Measurements from ENCODE around the gene THTPA.

The THTPA gene

DNA sequence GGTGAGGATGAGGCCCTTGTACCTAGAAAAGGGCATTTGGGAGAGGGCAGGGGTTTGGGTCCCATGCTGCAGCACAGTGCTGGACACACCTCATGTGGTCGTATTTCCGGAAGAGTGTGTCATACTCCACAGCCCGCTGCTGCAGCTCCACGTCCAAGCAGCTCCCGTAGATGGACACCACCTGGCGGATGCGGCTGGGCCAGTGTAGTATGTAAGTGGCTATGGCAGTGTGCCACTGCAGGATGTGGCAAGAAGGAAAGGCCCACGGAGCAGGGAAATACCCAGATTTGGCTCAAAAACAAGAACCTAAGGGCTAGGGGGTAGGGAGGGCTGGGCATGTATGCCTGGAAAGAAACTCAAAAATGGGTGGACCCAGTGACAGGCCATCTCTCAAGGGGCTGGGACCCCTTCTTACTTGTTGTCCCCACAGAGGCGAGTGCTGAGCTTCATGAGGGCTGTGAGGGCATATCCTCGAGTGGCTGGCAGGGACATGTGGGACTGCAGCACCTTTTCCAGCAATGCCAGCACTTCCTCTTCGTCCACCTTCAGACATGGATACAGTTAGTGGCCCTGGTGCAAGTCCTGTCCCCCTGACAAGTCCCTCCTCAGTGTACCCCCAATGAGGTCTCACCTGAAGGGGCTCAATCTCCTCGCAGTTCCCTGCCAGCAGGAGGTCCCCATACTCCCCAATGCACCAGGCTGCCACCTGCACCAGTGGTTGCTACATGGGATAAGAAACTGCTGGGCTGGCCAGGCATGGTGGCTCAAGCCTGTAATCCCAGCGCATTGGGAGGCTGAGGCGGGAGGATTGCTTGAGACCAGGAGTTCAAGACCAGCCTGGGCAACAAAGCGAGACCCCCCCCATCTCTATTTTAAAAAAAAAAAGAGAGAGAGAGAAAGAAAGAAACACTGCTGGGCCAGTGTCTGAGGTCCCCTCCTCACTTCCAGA is 6.1 kb downstream of the THTPA start:
- TF ChIP-seq TAF1 (IDR thresholded peaks at IDR 0.05; ENCODE audit: borderline replicate concordance, insufficient read depth, low read length) (no peak), SIN3A (IDR thresholded peaks at IDR 0.05; ENCODE audit: borderline replicate concordance, insufficient read depth, low read length) (no peak), POLR2AphosphoS5 (IDR thresholded peaks at IDR 0.05; ENCODE audit: low read depth, low read length) (no peak), REST (IDR thresholded peaks at IDR 0.05; ENCODE audit: insufficient read depth in 1 of 2, low read depth in 2 of 2, low read length in 2 of 2) (no peak), FOXP2 (optimal IDR thresholded peaks at IDR 0.05; ENCODE audit: borderline replicate concordance, extremely low read depth, extremely low read length, insufficient read depth) (no peak)

GRCh38 chr14:23562822-23563472 is 6.9 kb downstream of the THTPA start:
- TF ChIP-seq SIN3A (IDR thresholded peaks at IDR 0.05; ENCODE audit: borderline replicate concordance, insufficient read depth, low read length) = no peak
- no peak for TF ChIP-seq FOXP2 (optimal IDR thresholded peaks at IDR 0.05; ENCODE audit: borderline replicate concordance, extremely low read depth, extremely low read length, insufficient read depth)
- TF ChIP-seq POLR2AphosphoS5 (IDR thresholded peaks at IDR 0.05; ENCODE audit: low read depth, low read length) = no peak
- TF ChIP-seq TAF1 (IDR thresholded peaks at IDR 0.05; ENCODE audit: borderline replicate concordance, insufficient read depth, low read length) = no peak
- TF ChIP-seq REST (IDR thresholded peaks at IDR 0.05; ENCODE audit: insufficient read depth in 1 of 2, low read depth in 2 of 2, low read length in 2 of 2) = no peak; a peak in 1 of 4 replicates

DNA sequence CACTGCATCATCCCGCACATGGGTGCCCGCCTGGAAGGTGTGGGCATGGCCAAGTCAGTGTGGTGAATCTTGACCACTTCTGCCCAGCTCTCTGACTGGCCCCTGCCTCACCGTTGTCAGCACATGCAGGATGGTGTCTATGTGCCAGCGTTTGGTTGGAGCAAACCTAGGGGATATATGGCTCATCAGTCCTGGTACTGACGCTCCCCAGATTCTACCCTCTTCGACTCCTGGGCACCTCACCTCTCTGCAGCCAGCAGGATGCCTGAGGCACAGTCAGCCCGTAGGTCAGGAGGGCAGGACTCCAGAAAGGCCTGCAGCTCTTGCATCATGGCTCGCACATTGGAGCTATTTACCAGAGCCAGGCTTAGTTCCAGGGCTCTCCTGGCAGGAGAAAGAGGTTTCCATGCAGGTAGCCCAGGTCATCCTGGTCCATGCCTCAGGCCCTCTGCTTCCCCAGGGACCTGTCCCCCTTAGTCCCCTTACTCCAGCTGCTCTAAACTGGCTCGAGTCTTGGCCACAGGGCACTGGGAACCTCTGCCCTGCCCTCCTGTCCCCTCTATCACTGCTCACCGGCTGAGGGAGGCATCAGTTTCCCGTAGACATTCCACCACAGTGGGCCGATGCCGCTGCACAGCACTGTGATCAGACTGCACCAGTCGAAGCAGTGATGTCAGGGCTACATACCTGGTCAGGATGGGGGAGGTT is 7.6 kb downstream of the THTPA start:
- TF ChIP-seq TAF1 (IDR thresholded peaks at IDR 0.05; ENCODE audit: borderline replicate concordance, insufficient read depth, low read length) (no peak), FOXP2 (optimal IDR thresholded peaks at IDR 0.05; ENCODE audit: borderline replicate concordance, extremely low read depth, extremely low read length, insufficient read depth) (no peak), POLR2AphosphoS5 (IDR thresholded peaks at IDR 0.05; ENCODE audit: low read depth, low read length) (no peak), REST (IDR thresholded peaks at IDR 0.05; ENCODE audit: insufficient read depth in 1 of 2, low read depth in 2 of 2, low read length in 2 of 2) (no peak), SIN3A (IDR thresholded peaks at IDR 0.05; ENCODE audit: borderline replicate concordance, insufficient read depth, low read length) (no peak)

GRCh38 chr14:23564181-23564812 is 8.2 kb downstream of the THTPA start:
- no peak for TF ChIP-seq SIN3A (IDR thresholded peaks at IDR 0.05; ENCODE audit: borderline replicate concordance, insufficient read depth, low read length)
- TF ChIP-seq REST (IDR thresholded peaks at IDR 0.05; ENCODE audit: insufficient read depth in 1 of 2, low read depth in 2 of 2, low read length in 2 of 2) = no peak
- TF ChIP-seq FOXP2 (optimal IDR thresholded peaks at IDR 0.05; ENCODE audit: borderline replicate concordance, extremely low read depth, extremely low read length, insufficient read depth) = no peak
- TF ChIP-seq POLR2AphosphoS5 (IDR thresholded peaks at IDR 0.05; ENCODE audit: low read depth, low read length) = no peak
- no peak for TF ChIP-seq TAF1 (IDR thresholded peaks at IDR 0.05; ENCODE audit: borderline replicate concordance, insufficient read depth, low read length)

Measured in PFSK-1 (cell line).